Brain microvascular endothelial cell (primary cell): ENCODE results near the gene SETD5.
A peak's percentile ranks its signal among the peaks of the same experiment; 100 is the strongest.

Source experiments
- DNase-seq: peaks from one replicate; pipeline ENCODE4 v3.0.0-alpha.2; 2020
- H3K27ac ChIP-seq: fragments of 250-450 bp; sonication (Bioruptor Pico); 2 replicates; pipeline ENCODE4 v1.5.1; 2020; ENCODE audit warnings: mild to moderate bottlenecking, moderate library complexity
- H3K27me3 ChIP-seq: fragments of 250-450 bp; sonication (Bioruptor Pico); replicated peaks from 2 replicates; pipeline ENCODE4 v1.5.1; 2020; ENCODE audit warnings: mild to moderate bottlenecking
- H3K36me3 ChIP-seq: fragments of 250-450 bp; sonication (Bioruptor Pico); replicated peaks from 2 replicates; pipeline ENCODE4 v1.5.1; 2020; ENCODE audit warnings: mild to moderate bottlenecking
- H3K4me3 ChIP-seq: 2 replicates; pipeline ENCODE4 v1.5.1; 2011; ENCODE audit warnings: low read depth, mild to moderate bottlenecking, control low read depth, low read length, moderate library complexity
- CTCF ChIP-seq: IDR thresholded peaks from 2 replicates; pipeline ENCODE4 v1.5.1; 2011; ENCODE audit warnings: low read depth, mild to moderate bottlenecking, moderate library complexity, low read length, control low read depth, inconsistent platforms; ENCODE audit errors: missing control alignments
- in situ Hi-C: cut with HindIII; loops from 2 replicates; pipeline ENCODE4 v1.10.0; 2017; ENCODE audit warnings: low sequenced_read_pairs, low pct_ligation_motif_present

The SETD5 gene

GRCh38 chr3:9452417-9452816, 55.0 kb downstream of the SETD5 start:
- in situ Hi-C loops, result loop anchor here (25.0 kb wide), 1 partner anchor 90 kb away; the partner anchor contains the start of gene THUMPD3
- Histone ChIP-seq H3K27ac (no peak overlapping the region), H3K36me3 (peaks cover 70% of the 10 kb centered on the region), H3K27me3 (no peaks in the 10 kb centered on the region), H3K4me3 (no peak overlapping the region)
- DNase-seq, result no peak
- TF ChIP-seq CTCF, result no peak

DNA sequence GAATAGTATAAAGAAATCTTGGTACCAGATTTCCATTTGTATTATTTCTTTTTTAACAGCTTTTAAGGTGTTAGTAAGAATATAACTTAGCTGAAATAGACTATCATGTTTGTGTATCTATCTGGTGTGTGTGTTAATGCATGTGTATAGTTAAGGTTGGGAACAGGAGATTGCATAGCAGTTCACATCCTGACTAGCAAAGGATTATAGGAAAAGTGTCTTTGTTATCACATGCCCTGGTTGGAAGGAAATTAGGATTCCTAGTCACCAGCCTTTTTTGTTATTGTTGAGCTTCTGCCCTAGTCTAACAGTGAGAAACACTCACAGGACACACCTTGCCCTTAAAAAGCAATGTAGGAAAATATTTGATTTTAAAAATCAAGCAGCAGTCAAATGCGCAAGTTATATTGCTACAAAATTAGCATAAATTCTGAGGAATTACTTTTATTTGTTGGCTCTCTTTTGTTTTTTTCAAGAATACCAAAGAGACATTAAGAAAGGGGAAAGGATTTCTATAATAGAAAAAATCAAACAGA, 58.2 kb downstream of the SETD5 start:
- Histone ChIP-seq H3K27me3 (no peaks in the 10 kb centered on the region), H3K27ac (no peak overlapping the region), H3K36me3 (peaks cover 58% of the 10 kb centered on the region), H3K4me3 (no peak overlapping the region)
- DNase-seq, result no peak
- in situ Hi-C loops, result loop anchor here (25.0 kb wide), 1 partner anchor 93 kb away; the partner anchor contains the start of gene THUMPD3
- no peak for TF ChIP-seq CTCF

DNA sequence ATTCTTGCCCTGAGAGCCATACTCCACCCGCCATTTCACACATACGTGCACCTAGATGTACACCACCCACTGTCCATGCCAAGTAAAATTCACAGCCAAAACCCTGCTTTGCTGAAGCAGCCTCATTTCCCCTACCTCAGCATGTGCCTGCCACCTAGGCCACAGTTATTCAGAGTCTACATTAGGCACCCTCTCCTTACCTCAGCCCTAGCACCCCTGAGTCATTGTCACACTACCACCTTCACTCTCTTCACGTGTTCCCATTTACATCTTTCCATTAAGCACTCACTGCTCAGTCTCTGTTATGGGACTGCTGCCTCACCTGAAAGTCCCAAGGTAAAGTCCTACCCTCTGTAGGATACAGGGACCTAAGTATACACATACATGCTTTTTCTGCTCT, 70.0 kb downstream of the SETD5 start:
- peaks cover 77% of the 10 kb centered on the region for H3K36me3 ChIP-seq
- in situ Hi-C loops, result loop anchor here (25.0 kb wide), 1 partner anchor 105 kb away; the partner anchor contains the start of gene THUMPD3
- H3K4me3 ChIP-seq, result no peak overlapping the region
- no peak for DNase-seq
- no peak overlapping the region for H3K27ac ChIP-seq
- TF ChIP-seq CTCF, result no peak
- H3K27me3 ChIP-seq, result no peaks in the 10 kb centered on the region

GRCh38 chr3:9468460-9468859, 71.0 kb downstream of the SETD5 start:
- peak; percentile 7 for DNase-seq
- in situ Hi-C loops, result loop anchor here (25.0 kb wide), 1 partner anchor 106 kb away; the partner anchor contains the start of gene THUMPD3

GRCh38 chr3:9469986-9470385, 72.6 kb downstream of the SETD5 start:
- H3K4me3 ChIP-seq, result no peak overlapping the region
- H3K36me3 ChIP-seq, result peaks cover 80% of the 10 kb centered on the region
- H3K27me3 ChIP-seq, result no peaks in the 10 kb centered on the region
- TF ChIP-seq CTCF, result no peak
- in situ Hi-C loops, result loop anchor here (25.0 kb wide), 1 partner anchor 108 kb away; the partner anchor contains the start of gene THUMPD3
- H3K27ac ChIP-seq, result no peak overlapping the region
- no peak for DNase-seq

More at GRCh38 chr3:9468460-9468859, 71.0 kb downstream of the SETD5 start:
- Histone ChIP-seq H3K27me3 (no peaks in the 10 kb centered on the region), H3K36me3 (peaks cover 80% of the 10 kb centered on the region), H3K4me3 (no peak overlapping the region), H3K27ac (no peak overlapping the region)
- TF ChIP-seq CTCF, result no peak

GRCh38 chr3:9473496-9474065, 76.2 kb downstream of the SETD5 start:
- H3K27me3 ChIP-seq, result no peaks in the 10 kb centered on the region
- H3K36me3 ChIP-seq, result peaks cover 79% of the 10 kb centered on the region
- H3K27ac ChIP-seq, result no peak overlapping the region
- in situ Hi-C loops, result loop anchor here (25.0 kb wide), 1 partner anchor 111 kb away; the partner anchor contains the start of gene THUMPD3
- H3K4me3 ChIP-seq, result no peak overlapping the region
- no peak for TF ChIP-seq CTCF
- no peak for DNase-seq
